PFSK-1 (cell line): ENCODE data around the gene DDN.

Source experiments
- FOXP2 ChIP-seq: optimal IDR thresholded peaks from 2 replicates; pipeline ENCODE3; 2011; ENCODE audit warnings: borderline replicate concordance, control low read depth, inconsistent platforms; ENCODE audit not compliant: insufficient read depth; ENCODE audit errors: extremely low read length, extremely low read depth
- POLR2AphosphoS5 ChIP-seq: IDR thresholded peaks from 2 replicates; pipeline ENCODE4 v1.6.1; 2012; ENCODE audit warnings: low read depth, mild to moderate bottlenecking, control low read depth, low read length, moderate library complexity
- REST ChIP-seq, 2 experiments: IDR thresholded peaks; 2 replicates each; pipeline versions ENCODE4 v1.6.1 to v1.8.0; 2011 to 2012; ENCODE audit warnings: low read depth in 2 of 2, low read length in 2 of 2, control low read depth in 1 of 2, inconsistent platforms in 1 of 2, mild to moderate bottlenecking in 1 of 2, moderate library complexity in 1 of 2; ENCODE audit not compliant: insufficient read depth in 1 of 2
- SIN3A ChIP-seq: IDR thresholded peaks from 2 replicates; pipeline ENCODE4 v1.6.1; 2012; ENCODE audit warnings: mild to moderate bottlenecking, low read length, moderate library complexity, borderline replicate concordance; ENCODE audit not compliant: insufficient read depth
- TAF1 ChIP-seq: IDR thresholded peaks from 2 replicates; pipeline ENCODE4 v1.6.1; 2012; ENCODE audit warnings: low read length, control low read depth, borderline replicate concordance; ENCODE audit not compliant: insufficient read depth

Gene DDN

GRCh38 chr12:48994224-48995085, 4.7 kb downstream of the DDN start:
- TF ChIP-seq SIN3A, result no peak
- no peak for TF ChIP-seq REST (IDR thresholded peaks at IDR 0.05; ENCODE audit: insufficient read depth in 1 of 2, low read depth in 2 of 2, low read length in 2 of 2)
- no peak for TF ChIP-seq FOXP2
- no peak for TF ChIP-seq POLR2AphosphoS5
- TF ChIP-seq TAF1, result no peak

- TF ChIP-seq POLR2AphosphoS5, result no peak
- no peak for TF ChIP-seq FOXP2
- no peak for TF ChIP-seq TAF1
- no peak for TF ChIP-seq REST (IDR thresholded peaks at IDR 0.05; ENCODE audit: insufficient read depth in 1 of 2, low read depth in 2 of 2, low read length in 2 of 2)
- TF ChIP-seq SIN3A, result no peak
Measured at GRCh38 chr12:48993787-48994186, 5.4 kb downstream of the DDN start.

- TF ChIP-seq REST (IDR thresholded peaks at IDR 0.05; ENCODE audit: insufficient read depth in 1 of 2, low read depth in 2 of 2, low read length in 2 of 2) (no peak), POLR2AphosphoS5 (no peak), SIN3A (no peak), TAF1 (no peak), FOXP2 (no peak)
Measured at GRCh38 chr12:48991247-48992050, 7.7 kb downstream of the DDN start.

GRCh38 chr12:48990552-48990951, 8.6 kb downstream of the DDN start:
- TF ChIP-seq POLR2AphosphoS5 (no peak), REST (IDR thresholded peaks at IDR 0.05; ENCODE audit: insufficient read depth in 1 of 2, low read depth in 2 of 2, low read length in 2 of 2) (no peak), TAF1 (no peak), FOXP2 (no peak), SIN3A (no peak)
